Prostate gland (tissue), 2 donors: ENCODE results near the gene STX7. TPM values are rescaled to one million over a fixed set of nuclear protein-coding genes. Genes with fewer than 3 reads are reported as not detected.

Experiments used
- DNase-seq: peaks from one replicate; pipeline ENCODE4 v3.0.0-alpha.2; 2019; ENCODE audit warnings: low spot score
- H3K27ac ChIP-seq, 2 donors: fragments of 200-600 bp; sonication (generic); 2 replicates each; pipeline ENCODE4 v1.5.1; 2017 to 2019
- H3K27me3 ChIP-seq: fragments of 200-600 bp; sonication (generic); replicated peaks from 2 replicates; pipeline ENCODE4 v1.5.1; 2019; ENCODE audit not compliant: insufficient read depth
- H3K36me3 ChIP-seq, 2 donors: fragments of 200-600 bp; sonication (generic); 1 replicate in 1 of 2; 2 replicates in 1 of 2; pipeline versions ENCODE4 v1.5.1 to v1.8.1; 2017 to 2019
- H3K4me1 ChIP-seq: fragments of 200-600 bp; sonication (generic); replicated peaks from 2 replicates; pipeline ENCODE4 v1.5.1; 2019
- H3K4me3 ChIP-seq, 2 donors: fragments of 200-600 bp; sonication (generic); 2 replicates each; pipeline ENCODE4 v1.5.1; 2017 to 2019
- H3K9me3 ChIP-seq: fragments of 200-600 bp; sonication (generic); 2 replicates; pipeline ENCODE4 v1.5.1; 2017
- CTCF ChIP-seq, 4 experiments: fragments of 200-600 bp in 2 of 4; fragments of 450-650 bp in 2 of 4; sonication (generic) in 2 of 4; IDR thresholded peaks; 1 replicate in 3 of 4; 2 replicates in 1 of 4; pipeline ENCODE4 v1.5.1; 2016 to 2019; ENCODE audit warnings: antibody characterized with exemption in 4 of 4, mild to moderate bottlenecking in 2 of 4, moderate library complexity in 2 of 4
- POLR2A ChIP-seq: fragments of 450-650 bp; IDR thresholded peaks from one replicate; pipeline ENCODE4 v1.6.1; 2016; ENCODE audit warnings: antibody characterized with exemption, mild to moderate bottlenecking
- POLR2AphosphoS5 ChIP-seq: sonication (generic); formaldehyde crosslinking; IDR thresholded peaks from one replicate; pipeline ENCODE4 v1.6.1; 2017; ENCODE audit warnings: antibody characterized with exemption
- WGBS: methylation state at CpG from one replicate; pipeline ENCODE4 v1.1.5; 2018; 5-methylcytosine and 5-hydroxymethylcytosine counted together
- intact Hi-C: fragments of 100-400 bp; cut with DNase I; formaldehyde crosslinking; loops from one replicate; pipeline ENCODE4 v1.14.2; 2022
- total RNA-seq, 2 donors: library from RNA; depleted of rRNA; stranded (reverse); fragments of >200 nt; gene quantifications; one replicate each; pipeline ENCODE4 v1.1.0, GENCODE V29; 2016

STX7 gene
- total RNA-seq, 2 donors from 2014 or later: 17.6 to 27.1 TPM

GRCh38 chr6:132515386-132515785, 2.5 kb upstream of the STX7 start:
- Histone ChIP-seq H3K36me3 (no peaks in the 10 kb centered on the region), H3K4me3 (no peak overlapping the region), H3K27me3 (no peaks in the 10 kb centered on the region), H3K4me1 (no peaks in the 10 kb centered on the region), H3K9me3 (no peaks in the 10 kb centered on the region), H3K27ac (no peak overlapping the region)
- WGBS: 66% methylated on average over 2 of the region's 2 CpGs
- DNase-seq: no peak
- intact Hi-C loops: no loop called here
- TF ChIP-seq POLR2A (no peak), POLR2AphosphoS5 (no peak), CTCF (IDR thresholded peaks at IDR 0.05) (no peak)

GRCh38 chr6:132513831-132514545, 1.1 kb upstream of the STX7 start:
- intact Hi-C loops: no loop called here
- TF ChIP-seq POLR2AphosphoS5 (no peak), POLR2A (no peak), CTCF (IDR thresholded peaks at IDR 0.05) (no peak)
- 50% methylated on average over 3 of the region's 3 CpGs for WGBS
- Histone ChIP-seq H3K36me3 (no peaks in the 10 kb centered on the region), H3K4me1 (no peaks in the 10 kb centered on the region), H3K27ac (no peak overlapping the region), H3K4me3 (no peak overlapping the region), H3K9me3 (no peaks in the 10 kb centered on the region), H3K27me3 (no peaks in the 10 kb centered on the region)
- DNase-seq: no peak

- Histone ChIP-seq H3K4me1 (no peaks in the 10 kb centered on the region), H3K27me3 (no peaks in the 10 kb centered on the region), H3K27ac (peak overlapping the region; percentile 75 to 78), H3K4me3 (peak overlapping the region; percentile 77 to 89), H3K9me3 (no peaks in the 10 kb centered on the region), H3K36me3 (no peaks in the 10 kb centered on the region)
- intact Hi-C loops: no loop called here
- TF ChIP-seq CTCF (IDR thresholded peaks at IDR 0.05): no peak
- no peak for TF ChIP-seq POLR2A
- WGBS: under 1% methylated on average over 7 of the region's 7 CpGs
- DNase-seq: no peak
Observed at GRCh38 chr6:132512342-132512637, 626 bp downstream of the STX7 start.

GRCh38 chr6:132511831-132512220, 1.1 kb downstream of the STX7 start:
- 26% methylated on average over 2 of the region's 2 CpGs for WGBS
- Histone ChIP-seq H3K36me3 (no peaks in the 10 kb centered on the region), H3K4me1 (no peaks in the 10 kb centered on the region), H3K27ac (peak overlapping the region in 1 of 2 donors; percentile 75), H3K27me3 (no peaks in the 10 kb centered on the region), H3K4me3 (peak overlapping the region; percentile 77 to 89), H3K9me3 (no peaks in the 10 kb centered on the region)
- TF ChIP-seq CTCF (IDR thresholded peaks at IDR 0.05) (no peak), POLR2AphosphoS5 (no peak), POLR2A (no peak)
- DNase-seq: no peak
- intact Hi-C loops: no loop called here

- Histone ChIP-seq H3K9me3 (no peaks in the 10 kb centered on the region), H3K4me1 (no peaks in the 10 kb centered on the region), H3K36me3 (no peaks in the 10 kb centered on the region), H3K4me3 (no peak overlapping the region), H3K27ac (no peak overlapping the region), H3K27me3 (no peaks in the 10 kb centered on the region)
- TF ChIP-seq POLR2AphosphoS5: no peak
- TF ChIP-seq POLR2A: no peak
- no peak for TF ChIP-seq CTCF (IDR thresholded peaks at IDR 0.05)
- WGBS: 58% methylated on average over 4 of the region's 4 CpGs
- no peak for DNase-seq
- intact Hi-C loops: no loop called here
Observed at GRCh38 chr6:132511210-132511830, 1.6 kb downstream of the STX7 start.
